SH-SY5Y (cell line): ENCODE measurements around the gene GP1BB.

ENCODE experiments used
- GATA2 ChIP-seq: IDR thresholded peaks from 2 replicates; pipeline ENCODE4 v1.6.1; 2011; ENCODE audit warnings: mild to moderate bottlenecking, low read depth, low read length
- GATA3 ChIP-seq: IDR thresholded peaks from 2 replicates; pipeline ENCODE4 v1.6.1; 2011; ENCODE audit warnings: low read depth, mild to moderate bottlenecking, low read length, moderate library complexity

GP1BB gene

DNA sequence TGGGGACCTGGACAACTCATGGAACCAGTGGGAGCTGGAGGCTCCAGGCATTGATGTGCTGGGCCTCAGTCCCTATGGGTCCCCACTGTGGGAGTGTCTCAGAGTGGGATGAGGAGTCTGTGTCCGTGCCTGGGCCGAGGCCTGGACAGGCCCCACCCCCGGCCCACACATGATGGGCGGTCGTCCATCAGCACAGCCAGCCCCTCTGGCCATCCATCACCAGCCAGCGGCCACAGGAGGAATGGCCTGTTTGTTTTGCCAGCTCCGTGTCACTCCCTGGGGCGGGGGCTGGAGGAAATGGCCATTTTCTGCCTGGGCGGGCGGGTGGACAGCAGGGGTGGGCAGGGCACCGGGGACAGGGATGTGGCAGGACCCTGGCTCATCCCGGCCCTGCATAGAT is 24.2 kb downstream of the GP1BB start:
- TF ChIP-seq GATA3 (no peak), GATA2 (no peak)

- no peak for TF ChIP-seq GATA3
- no peak for TF ChIP-seq GATA2
These were observed 24.8 kb downstream of the GP1BB start for GRCh38 chr22:19748139-19748538.

DNA sequence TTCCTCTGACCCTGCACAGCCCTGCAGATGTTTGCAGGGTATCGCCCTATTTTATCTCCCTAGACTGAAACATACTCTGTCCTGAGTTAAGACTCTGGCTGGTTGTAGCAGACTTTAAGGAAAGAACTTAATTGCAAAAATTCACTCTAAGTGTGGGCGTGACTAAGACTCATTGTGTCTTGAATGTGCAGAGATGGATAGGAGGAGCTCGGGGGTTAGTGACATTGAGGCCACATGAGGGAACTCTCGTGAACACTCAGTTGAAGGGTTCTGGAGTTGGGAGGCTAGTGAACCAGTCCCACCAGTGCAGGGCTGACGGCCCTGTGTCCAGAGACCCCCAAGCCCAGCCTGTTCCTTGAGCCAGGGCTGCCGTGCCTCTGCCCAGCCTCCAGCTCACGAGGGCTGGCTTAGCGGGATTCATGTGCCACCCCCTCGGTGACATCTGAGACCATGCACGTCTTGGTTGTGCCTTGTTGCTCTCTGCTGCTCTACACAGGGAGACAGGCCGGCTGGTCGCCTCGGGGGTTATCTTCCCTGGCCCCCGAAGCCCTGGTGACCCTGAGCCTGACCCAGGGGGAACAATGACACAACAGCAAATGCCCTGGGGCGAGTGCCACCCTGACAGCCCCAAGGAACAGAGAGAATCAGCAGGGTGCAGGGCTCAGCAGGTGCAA is 25.8 kb downstream of the GP1BB start:
- no peak for TF ChIP-seq GATA2
- no peak for TF ChIP-seq GATA3

DNA sequence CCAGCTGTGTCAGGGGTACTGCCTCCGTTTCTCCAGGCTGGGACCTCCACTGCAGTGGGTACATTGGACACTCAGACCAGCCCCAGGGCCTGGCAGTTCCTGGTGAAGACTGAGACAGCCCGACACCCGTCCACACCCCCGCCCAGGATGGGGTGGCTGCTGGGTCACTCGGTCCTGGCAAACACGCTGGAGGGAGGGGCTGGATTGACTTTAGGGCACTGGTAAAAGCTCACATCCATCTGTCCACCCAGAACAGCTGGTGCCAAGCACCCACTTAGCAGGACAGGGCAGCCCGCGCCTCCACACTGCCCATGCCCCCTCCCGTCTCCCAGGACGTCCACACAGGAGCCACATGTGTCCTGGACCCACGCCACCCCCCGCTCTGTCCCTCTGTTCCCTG is 26.5 kb downstream of the GP1BB start:
- TF ChIP-seq GATA3 (no peak), GATA2 (no peak)

- TF ChIP-seq GATA3 (no peak), GATA2 (no peak)
These were observed 27.5 kb downstream of the GP1BB start for GRCh38 chr22:19750507-19751490.

DNA sequence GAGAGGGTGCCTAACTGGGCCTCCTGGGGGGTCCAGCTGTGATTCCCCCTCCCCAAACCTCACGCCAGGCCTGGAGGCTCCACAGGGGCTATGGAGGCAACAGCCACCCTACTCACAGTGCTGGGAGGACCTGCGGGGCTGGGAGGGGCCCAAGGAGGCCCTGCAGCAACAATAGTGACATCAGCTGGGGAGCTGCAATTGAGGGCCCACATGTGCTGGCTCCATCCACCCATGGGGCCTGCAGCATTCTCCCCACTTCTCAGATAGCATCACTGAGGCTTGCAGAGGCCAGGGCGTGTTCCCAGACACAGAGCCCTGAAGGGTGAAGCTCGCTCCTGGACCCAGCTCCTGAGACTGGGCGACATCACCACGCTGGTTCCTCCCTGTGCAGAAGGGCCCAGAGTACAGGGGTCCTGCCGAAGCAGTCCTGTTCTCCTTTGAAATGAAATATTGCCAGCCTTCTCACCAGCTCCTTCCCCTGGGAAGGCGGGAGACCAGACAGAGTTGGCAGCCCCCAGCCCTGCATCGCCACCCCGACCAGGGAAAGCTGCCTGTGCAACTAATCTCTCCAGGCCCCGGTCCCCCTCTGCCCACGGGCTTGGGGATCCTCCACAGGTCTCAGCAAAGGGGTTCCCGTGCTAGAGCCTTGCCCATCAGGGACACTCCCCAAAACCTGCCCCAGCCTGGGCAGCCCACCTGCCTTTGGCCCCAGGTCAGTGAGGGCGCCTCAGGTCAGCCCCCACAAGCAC is 28.3 kb downstream of the GP1BB start:
- TF ChIP-seq GATA2 (no peak), GATA3 (no peak)

DNA sequence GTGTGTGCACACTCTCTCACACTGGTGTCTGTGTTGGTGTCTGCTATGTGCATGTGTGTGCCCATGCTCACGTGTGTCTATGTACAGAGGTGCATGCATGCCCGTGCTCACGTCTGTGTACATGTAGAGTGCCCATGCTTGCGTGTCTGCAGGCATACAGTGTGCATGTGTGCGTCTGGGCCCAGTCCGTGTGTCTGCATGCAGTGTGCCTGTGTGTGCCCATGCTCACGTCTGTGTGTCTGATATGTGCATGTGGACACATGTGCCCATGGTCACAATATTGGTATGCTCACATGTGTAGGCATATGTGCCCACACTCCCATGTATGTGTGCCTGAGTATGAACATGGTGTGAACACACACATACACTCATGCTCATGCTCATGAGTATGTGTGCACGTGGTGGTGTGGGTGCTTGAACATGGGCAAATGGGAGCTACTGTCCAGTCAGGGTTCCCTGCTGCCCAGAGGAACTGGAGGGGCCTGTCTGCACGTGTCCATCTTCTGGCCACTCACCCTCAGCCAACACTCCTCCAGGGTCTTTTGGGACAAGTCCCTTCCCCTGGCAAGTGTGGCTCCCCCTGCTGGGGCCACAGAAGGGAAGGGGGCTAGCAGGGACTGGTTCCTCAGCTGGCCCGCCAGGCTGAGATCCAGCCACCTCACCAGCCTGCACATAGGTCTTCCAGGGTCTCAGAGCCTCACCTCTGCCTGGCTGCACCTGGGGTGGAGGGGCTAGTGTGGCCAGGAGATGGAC is 29.9 kb downstream of the GP1BB start:
- TF ChIP-seq GATA3 (no peak), GATA2 (no peak)

- no peak for TF ChIP-seq GATA2
- no peak for TF ChIP-seq GATA3
These were observed 30.8 kb downstream of the GP1BB start for GRCh38 chr22:19753996-19754700.

GRCh38 chr22:19754701-19755144 is 31.4 kb downstream of the GP1BB start:
- TF ChIP-seq GATA3 (no peak), GATA2 (no peak)

- TF ChIP-seq GATA2 = no peak
- TF ChIP-seq GATA3 = no peak
These were observed 31.9 kb downstream of the GP1BB start for GRCh38 chr22:19755145-19755710.

DNA sequence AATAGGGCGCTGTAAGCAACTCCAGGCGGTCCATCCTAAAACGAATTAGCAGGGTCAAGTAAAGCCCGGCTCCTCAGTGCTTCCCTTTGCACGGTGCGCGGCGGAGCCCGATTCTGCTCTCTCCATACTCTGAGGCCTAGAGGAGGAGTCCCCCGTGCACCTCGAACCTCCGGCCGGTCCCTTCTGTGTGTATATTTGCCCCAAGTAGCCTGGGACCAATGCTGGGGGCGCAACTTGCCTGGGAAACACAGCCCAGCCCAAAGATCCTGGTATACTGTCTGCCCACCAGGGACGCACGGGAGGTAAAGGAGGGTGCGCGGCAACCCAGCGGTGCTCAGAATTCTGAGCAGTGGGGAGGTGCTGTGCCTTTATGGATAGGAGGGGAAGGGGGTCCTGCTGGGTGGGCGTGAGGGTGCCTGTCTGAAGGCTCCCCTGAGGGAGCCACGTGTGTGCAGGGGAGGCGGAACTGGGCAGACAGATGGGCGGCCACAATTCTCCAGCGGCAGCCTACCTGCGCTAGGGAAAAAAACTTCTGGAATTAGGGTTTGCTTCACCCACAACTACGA is 32.5 kb downstream of the GP1BB start:
- TF ChIP-seq GATA3 (no peak), GATA2 (no peak)
